GM21529 (cell line): ENCODE measurements around the gene VCP.
"Not testable (repeated sequence)": the region's sequence is repeated elsewhere in the genome, so short reads cannot be mapped to it uniquely, and the experiment has no call there.

ENCODE experiments used
- ATAC-seq: cut with Tn5 transposase; IDR thresholded peaks from one replicate; pipeline ENCODE4 v1.9.1; 2021; ENCODE audit not compliant: unreplicated experiment

Gene VCP

DNA sequence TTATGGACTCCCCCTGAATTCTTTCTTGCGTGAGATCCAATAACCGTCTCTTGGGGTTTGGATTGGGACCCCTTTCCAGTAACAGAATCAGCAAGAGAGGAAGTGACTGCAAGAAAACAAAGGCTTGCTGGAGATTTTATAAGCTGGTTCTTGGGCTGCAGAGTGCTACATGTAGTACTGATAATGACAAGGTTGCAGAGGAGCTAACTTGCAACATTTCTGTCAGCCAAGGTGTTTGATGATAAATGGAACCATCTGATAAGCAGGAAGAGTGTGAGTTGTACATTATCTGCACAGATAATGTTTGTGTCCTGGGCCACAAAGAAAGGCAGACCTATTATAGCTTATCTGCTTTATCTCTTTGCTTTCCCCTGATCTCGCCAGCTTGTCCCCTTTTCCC, 45.8 kb downstream of the VCP start:
- ATAC-seq = no peak

DNA sequence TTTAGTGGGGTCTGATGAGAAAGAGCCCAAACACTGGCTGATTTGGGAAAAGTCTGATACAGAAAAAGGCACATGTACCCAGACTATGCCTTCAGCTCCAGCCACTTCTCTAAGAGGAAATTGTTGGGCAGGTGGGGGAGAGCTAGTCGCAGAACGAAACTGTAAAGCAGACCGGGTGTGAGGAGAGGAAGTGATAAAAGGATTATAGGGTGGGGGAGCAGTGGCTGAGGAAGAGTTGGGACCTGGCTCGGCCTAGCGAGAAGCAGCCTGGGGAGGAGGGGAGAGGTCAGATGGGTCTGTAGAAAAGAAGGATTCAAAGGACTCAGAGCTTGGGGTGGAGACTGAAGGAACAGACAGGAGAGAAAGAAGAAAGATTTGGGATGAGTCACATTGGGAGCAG, 49.0 kb downstream of the VCP start:
- ATAC-seq = not testable (repeated sequence)

DNA sequence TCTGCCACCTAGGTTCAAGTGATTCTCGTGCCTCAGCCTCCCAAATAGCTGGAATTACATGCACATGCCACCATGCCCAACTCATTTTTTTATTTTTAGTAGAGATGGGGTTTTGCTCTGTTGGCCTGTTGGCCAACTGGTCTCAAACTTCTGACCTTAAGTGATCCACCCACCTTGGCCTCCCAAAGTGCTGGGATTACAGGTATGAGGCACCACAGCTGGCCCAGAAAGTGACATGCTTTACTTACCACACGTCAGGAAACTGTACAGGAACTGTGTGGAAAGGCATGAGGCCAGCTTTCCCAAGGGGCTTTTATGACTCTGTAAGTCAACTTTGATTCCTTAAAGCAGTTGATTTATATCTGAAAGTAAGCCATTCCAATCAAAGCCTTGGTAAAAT, 57.9 kb downstream of the VCP start:
- ATAC-seq = no peak

DNA sequence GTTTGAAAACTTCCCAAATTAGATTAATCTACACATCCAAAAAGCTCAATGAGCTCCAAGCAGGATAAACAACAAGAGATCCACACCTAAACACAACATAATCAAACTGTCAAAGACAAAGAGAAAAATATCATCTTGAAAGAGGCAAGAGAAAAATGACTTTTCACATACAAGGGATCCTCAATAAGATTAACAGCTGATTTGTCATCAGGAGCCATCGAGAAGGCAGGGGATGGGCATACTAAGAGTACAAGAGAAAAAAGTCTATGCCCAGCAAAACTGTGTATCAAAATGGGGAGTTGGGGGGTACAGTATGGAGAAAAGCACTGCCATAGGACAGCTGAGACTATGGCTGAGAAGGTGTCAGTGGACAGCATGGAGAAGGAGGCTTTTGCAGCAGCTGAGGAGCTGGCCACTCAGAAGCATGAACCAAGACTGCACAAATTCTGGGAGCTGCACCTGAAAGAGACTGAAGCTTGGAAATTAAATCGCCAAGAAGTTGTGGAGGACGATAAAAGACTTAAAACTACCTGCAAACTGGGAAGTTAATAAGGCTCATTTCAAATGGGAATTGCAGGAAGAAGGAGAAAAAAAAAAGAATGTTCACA, 62.0 kb downstream of the VCP start:
- ATAC-seq = no peak
